Kidney (tissue), 14 donors: ENCODE results near the gene EHBP1. TPM values are rescaled to one million over a fixed set of nuclear protein-coding genes. Genes with fewer than 3 reads are reported as not detected.

ENCODE experiments used
- DNase-seq, 5 donors: peaks; one replicate each; pipeline ENCODE4 v3.0.0-alpha.2; 2013 to 2020
- FAIRE-seq: peaks from 2 replicates; lab custom pipeline; 2012; peaks lifted over from hg19 to GRCh38; lab: Jason Lieb, UNC
- H3K27ac ChIP-seq, 2 donors: one replicate each; pipeline ENCODE4 v1.7.0; 2013; ENCODE audit warnings: low read depth in 2 of 2, low read length in 2 of 2, inconsistent platforms in 1 of 2
- H3K27me3 ChIP-seq: one replicate; pipeline ENCODE4 v1.7.1; 2013; ENCODE audit warnings: low read length, inconsistent platforms; ENCODE audit not compliant: control insufficient read depth, insufficient read depth
- H3K36me3 ChIP-seq, 3 donors: one replicate each; pipeline versions ENCODE4 v1.7.0 to v1.7.1; 2013; ENCODE audit warnings: low read length in 3 of 3, control low read depth in 1 of 3, inconsistent platforms in 1 of 3; ENCODE audit not compliant: insufficient read depth in 3 of 3, control insufficient read depth in 2 of 3
- H3K4me1 ChIP-seq, 3 donors: one replicate each; pipeline versions ENCODE4 v1.7.0 to v1.7.1; 2013; ENCODE audit warnings: low read length in 3 of 3, inconsistent platforms in 1 of 3, low read depth in 1 of 3; ENCODE audit not compliant: control insufficient read depth in 2 of 3, insufficient read depth in 2 of 3
- H3K4me3 ChIP-seq, 3 donors: one replicate each; pipeline versions ENCODE4 v1.7.0 to v1.8.1; 2013; ENCODE audit warnings: low read length in 3 of 3, control low read depth in 1 of 3, inconsistent platforms in 1 of 3
- H3K9ac ChIP-seq, 3 donors: one replicate each; pipeline versions ENCODE4 v1.7.0 to v1.7.1; 2013; ENCODE audit warnings: low read length in 3 of 3, control low read depth in 1 of 3, inconsistent platforms in 1 of 3
- H3K9me3 ChIP-seq, 3 donors: one replicate each; pipeline versions ENCODE4 v1.7.0 to v1.7.1; 2013; ENCODE audit warnings: low read length in 3 of 3, control low read depth in 1 of 3, inconsistent platforms in 1 of 3; ENCODE audit not compliant: control insufficient read depth in 2 of 3, insufficient read depth in 1 of 3
- intact Hi-C: fragments of 100-400 bp; cut with DNase I; formaldehyde crosslinking; loops from one replicate; pipeline ENCODE4 v1.11.1; 2022
- polyA plus RNA-seq: library from polyadenylated mRNA; stranded (reverse); fragments of 350-450 nt; fragmentation: Illumina TruSeq; extraction: RNeasy Lipid Tissue Mini Kit (QIAGEN cat#74804); gene quantifications from one replicate; pipeline ENCODE4 v1.2.3, GENCODE V29; 2014; ENCODE audit warnings: low read depth, low replicate concordance; ENCODE audit not compliant: insufficient read depth
- total RNA-seq: library from RNA; stranded (reverse); fragmentation: NEBNext Ultra II Directional; extraction: Animal tissue kit (Norgen Biotek cat#: 25700); gene quantifications from one replicate; pipeline ENCODE4 v1.2.1, GENCODE V29; 2021
- TF ChIP-seq, protein P1 (sequence below): IDR thresholded peaks from 3 replicates; pipeline ENCODE4 v1.5.1; 2012; ENCODE audit warnings: mild to moderate bottlenecking, moderate library complexity, borderline replicate concordance; ENCODE audit not compliant: insufficient read depth; ENCODE audit errors: extremely low read depth
- donor health status: control.
- donor health status: control.
- donor health status: control.
- donor health status: control.
- donor health status: control.
- donor health status: DM: yes; HTN: yes; CAD: no.
- donor health status: Normal renal cell carcinoma (clear cell type).

Gene EHBP1
- total and polyA plus RNA-seq, 2 donors from 2014 or later, result 12.5 to 42.7 TPM

DNA sequence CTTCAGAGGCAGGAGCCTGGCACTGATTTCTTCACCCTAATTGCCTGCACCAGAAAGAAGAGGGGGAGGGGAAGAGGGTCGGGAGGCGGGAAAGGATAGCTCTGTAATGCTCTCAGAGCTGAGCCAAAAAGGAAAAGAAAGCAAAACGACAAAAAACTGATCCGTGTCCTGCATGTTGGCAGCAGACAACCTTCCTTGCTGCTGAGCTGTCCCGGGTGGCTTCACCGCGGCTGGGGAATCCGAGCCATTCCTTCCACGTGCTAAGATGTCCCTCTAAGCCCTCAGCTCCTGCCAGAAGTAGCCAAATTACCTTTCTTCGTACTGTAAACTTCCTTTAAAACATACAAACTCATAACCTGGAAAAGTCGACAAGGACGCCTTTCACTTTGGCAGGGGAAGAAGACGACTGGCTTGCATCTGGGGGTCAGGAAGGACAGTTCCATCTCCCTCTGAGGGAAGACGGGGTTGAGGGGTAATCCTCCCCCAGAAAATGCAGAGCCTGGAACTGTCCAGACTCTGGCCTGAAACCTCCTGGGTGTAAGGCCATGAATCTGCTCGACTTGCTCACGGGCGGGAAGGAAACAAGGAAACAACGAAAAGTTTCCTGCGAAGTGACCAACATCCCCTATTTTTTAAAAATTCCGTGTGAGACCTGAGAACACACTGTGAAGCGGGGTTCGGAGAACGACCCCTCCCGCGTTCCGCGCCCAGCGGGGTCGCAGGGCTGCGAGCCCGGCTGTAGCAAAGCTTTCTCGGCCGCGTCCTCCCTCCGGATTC is 352.8 kb downstream of the EHBP1 start:
- intact Hi-C loops, result no loop called here
- no peak for FAIRE-seq
- peak overlapping the region in 2 of 3 donors; percentile 7 to 19 for H3K4me3 ChIP-seq

DNA sequence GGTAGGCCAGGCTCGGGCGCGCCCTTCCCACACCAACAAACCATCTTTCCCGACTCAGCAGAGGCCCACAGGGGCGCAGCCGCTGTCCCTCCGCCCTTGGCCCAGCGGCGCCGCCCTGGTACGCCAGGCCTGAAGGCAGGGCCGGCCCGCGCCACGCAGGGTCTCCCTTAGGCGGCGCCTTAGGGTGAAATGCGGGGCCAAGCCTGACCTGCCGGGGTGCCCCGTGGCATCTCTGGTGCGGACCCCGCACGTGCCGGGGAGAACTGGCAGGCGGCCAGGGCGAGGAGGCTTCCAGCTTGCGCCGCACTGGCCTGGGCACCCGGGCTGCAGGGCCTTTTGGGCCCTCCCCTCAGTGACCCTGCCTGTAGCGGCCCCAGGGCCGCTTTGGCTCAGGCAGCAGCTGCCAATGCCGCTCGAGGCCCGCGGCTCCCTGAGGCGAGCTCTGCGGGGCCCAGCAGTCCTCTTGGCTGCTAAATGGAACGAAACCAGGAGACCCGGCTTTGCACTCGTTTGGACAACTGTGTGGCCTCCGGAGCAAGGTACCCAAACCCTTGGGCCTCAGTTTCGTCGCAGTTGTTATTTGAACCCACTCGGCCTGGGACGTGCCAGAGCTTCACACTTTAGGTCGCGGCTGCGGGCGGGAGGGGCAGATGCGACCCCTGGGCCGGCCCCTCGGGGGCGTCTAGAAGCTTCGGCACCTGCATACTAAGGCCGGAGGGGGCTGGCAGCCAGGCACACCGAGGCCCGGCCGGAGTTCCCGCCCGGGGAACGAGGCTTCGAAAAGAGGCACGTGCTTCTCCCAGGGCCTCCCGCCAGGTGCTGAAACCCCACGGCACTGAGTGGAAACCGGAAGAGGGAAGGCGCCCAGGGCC is 353.6 kb downstream of the EHBP1 start:
- Histone ChIP-seq H3K9me3 (peaks cover 0 to 2% (median 0%) of the 10 kb centered on the region in 3 donors), H3K36me3 (no peaks in the 10 kb centered on the region), H3K4me3 (no peak overlapping the region), H3K27me3 (peaks cover 80% of the 10 kb centered on the region), H3K9ac (no peak overlapping the region), H3K27ac (no peak overlapping the region), H3K4me1 (peaks cover 0 to 16% (median 0%) of the 10 kb centered on the region in 3 donors)
- intact Hi-C loops, result no loop called here
- no peak for FAIRE-seq
- DNase-seq, result peak in 4 of 5 donors; percentile 39 to 67 (median 46)
- TF ChIP-seq, protein P1, sequence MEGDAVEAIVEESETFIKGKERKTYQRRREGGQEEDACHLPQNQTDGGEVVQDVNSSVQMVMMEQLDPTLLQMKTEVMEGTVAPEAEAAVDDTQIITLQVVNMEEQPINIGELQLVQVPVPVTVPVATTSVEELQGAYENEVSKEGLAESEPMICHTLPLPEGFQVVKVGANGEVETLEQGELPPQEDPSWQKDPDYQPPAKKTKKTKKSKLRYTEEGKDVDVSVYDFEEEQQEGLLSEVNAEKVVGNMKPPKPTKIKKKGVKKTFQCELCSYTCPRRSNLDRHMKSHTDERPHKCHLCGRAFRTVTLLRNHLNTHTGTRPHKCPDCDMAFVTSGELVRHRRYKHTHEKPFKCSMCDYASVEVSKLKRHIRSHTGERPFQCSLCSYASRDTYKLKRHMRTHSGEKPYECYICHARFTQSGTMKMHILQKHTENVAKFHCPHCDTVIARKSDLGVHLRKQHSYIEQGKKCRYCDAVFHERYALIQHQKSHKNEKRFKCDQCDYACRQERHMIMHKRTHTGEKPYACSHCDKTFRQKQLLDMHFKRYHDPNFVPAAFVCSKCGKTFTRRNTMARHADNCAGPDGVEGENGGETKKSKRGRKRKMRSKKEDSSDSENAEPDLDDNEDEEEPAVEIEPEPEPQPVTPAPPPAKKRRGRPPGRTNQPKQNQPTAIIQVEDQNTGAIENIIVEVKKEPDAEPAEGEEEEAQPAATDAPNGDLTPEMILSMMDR, result no peak

More for the DNA sequence above, 352.8 kb downstream of the EHBP1 start:
- no peak overlapping the region for H3K9ac ChIP-seq
- peaks cover 0 to 20% (median 0%) of the 10 kb centered on the region in 3 donors for H3K4me1 ChIP-seq
- peak in 4 of 5 donors; percentile 34 to 75 (median 62) for DNase-seq
- TF ChIP-seq, protein P1, result no peak
- H3K27ac ChIP-seq, result no peak overlapping the region
- no peaks in the 10 kb centered on the region for H3K36me3 ChIP-seq
- H3K9me3 ChIP-seq, result peaks cover 0 to 2% (median 0%) of the 10 kb centered on the region in 3 donors
- H3K27me3 ChIP-seq, result peaks cover 85% of the 10 kb centered on the region

DNA sequence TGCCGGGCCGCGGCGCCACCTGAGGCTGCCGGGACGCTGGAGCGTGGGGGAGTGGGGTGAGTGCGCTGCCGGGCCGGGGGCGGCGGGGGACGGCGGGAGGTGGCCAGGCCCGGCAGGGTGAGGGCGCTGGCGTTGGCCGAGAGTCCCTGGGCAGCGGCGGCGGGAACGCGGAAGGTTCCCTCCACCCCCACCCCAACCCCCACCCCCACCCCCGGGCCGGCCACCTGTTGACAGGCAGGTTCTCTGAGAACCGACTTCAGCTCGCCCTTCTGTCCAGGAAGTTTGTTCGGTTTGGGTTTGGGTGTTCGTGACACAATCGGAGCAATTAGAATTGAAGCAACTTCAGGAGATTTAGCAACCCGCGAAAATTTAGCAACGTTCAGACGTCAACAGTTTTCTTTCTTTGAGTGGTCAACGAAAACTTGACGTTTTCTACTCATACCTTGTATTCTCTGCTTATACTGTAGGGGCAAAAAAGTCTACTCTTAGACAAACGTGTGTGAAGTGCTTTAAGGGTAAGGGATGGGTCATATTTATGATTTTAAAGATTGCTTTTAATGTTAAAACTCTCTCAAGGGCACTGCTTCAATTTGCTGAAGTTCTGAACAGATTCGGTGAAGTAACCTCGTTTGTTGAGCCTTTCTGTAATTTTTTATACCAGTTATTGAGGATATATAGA is 354.4 kb downstream of the EHBP1 start:
- DNase-seq (peak in 1 of 5 donors; percentile 66), FAIRE-seq (no peak)
- Histone ChIP-seq H3K4me3 (no peak overlapping the region), H3K36me3 (no peaks in the 10 kb centered on the region), H3K27me3 (peaks cover 79% of the 10 kb centered on the region), H3K27ac (no peak overlapping the region), H3K9ac (no peak overlapping the region), H3K9me3 (peaks cover 0 to 2% (median 0%) of the 10 kb centered on the region in 3 donors), H3K4me1 (peaks cover 0 to 16% (median 0%) of the 10 kb centered on the region in 3 donors)
- intact Hi-C loops, result no loop called here
- TF ChIP-seq, protein P1, result no peak
